ENCODE measurements around the gene GLIS2.
"Not testable (repeated sequence)": the region's sequence is repeated elsewhere in the genome, so short reads cannot be mapped to it uniquely, and the experiment has no call there.

The GLIS2 gene

DNA sequence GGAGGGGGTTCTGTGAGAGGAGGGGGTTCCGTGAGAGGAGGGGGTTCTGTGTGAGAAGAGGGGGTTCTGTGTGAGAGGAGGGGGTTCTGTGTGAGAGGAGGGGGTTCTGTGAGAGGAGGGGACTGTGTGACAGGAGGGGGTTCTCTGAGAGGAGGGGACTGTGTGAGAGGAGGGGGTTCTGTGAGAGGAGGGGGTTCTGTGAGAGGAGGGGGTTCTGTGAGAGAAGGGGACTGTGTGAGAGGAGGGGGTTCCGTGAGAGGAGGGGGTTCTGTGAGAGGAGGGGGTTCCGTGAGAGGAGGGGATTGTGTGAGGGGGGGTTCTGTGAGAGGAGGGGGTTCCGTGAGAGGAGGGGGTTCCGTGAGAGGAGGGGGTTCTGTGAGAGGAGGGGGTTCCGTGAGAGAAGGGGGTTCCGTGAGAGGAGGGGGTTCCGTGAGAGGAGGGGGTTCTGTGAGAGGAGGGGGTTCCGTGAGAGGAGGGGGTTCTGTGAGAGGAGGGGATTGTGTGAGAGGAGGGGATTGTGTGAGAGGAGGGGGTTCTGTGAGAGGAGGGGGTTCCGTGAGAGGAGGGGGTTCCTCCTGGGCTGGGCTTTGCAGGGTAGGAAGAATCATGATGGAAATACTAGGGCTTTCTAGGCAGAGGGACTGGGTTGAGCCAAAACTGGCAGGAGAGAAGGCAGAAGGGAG lies 28.6 kb downstream of the GLIS2 start:
- not testable (repeated sequence) for H3K27me3 ChIP-seq (ENCODE audit: control insufficient read depth, insufficient read depth, low read length); H3K4me1 ChIP-seq (ENCODE audit: control insufficient read depth, insufficient read depth, low read length); H3K4me3 ChIP-seq (ENCODE audit: low read depth, low read length); H3K9ac ChIP-seq (ENCODE audit: low read depth, low read length); H3K9me3 ChIP-seq (ENCODE audit: control insufficient read depth, insufficient read depth, low read length)
- H3K36me3 ChIP-seq (ENCODE audit: control insufficient read depth, insufficient read depth, low read length), result peaks cover 22% of the 10 kb centered on the region

DNA sequence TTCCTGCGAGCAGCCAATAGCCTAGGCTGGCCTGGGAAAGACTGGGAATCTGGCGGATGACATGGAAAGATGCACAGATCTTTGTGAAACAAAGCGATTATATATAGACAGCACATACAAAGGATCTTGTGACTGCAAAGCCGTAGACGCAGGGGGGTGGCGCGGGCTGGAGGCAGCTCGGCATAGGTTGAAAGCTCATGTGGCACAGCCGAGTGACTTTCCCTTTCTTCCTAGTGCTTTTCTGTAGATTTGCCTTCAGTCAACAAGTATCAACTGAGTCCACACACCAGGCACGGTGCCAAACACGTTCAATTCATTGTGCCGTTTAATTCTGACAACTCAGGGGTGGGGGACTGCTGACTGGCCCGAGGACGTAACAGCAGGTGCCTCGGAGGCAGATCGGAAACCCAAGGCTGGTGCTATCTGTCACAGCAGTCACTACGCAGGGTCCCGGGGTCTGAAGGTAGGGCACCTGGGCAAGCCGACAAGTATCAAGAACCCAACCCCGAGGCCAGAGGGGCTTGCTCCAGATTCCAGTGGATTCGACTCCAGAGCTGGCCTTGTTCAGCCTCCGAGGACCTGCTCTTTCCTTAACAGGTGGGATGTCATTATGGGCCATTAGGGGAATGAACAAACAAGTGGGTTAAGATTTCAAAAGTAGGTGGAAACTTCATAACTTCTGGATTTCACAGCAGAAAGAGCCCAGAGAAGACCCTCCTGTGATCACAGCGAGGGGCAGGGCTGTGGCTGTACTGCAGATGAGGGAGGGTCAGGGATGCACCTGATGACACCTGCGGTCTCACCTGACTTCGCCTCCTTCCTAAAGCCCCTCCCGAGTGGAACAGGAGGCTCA lies 29.3 kb downstream of the GLIS2 start:
- H3K36me3 ChIP-seq (ENCODE audit: control insufficient read depth, insufficient read depth, low read length), result peaks cover 22% of the 10 kb centered on the region
- no peak overlapping the region for H3K4me3 ChIP-seq (ENCODE audit: low read depth, low read length)
- H3K9me3 ChIP-seq (ENCODE audit: control insufficient read depth, insufficient read depth, low read length), result no peaks in the 10 kb centered on the region
- no peak overlapping the region for H3K9ac ChIP-seq (ENCODE audit: low read depth, low read length)
- H3K4me1 ChIP-seq (ENCODE audit: control insufficient read depth, insufficient read depth, low read length), result no peaks in the 10 kb centered on the region
- H3K27me3 ChIP-seq (ENCODE audit: control insufficient read depth, insufficient read depth, low read length), result no peaks in the 10 kb centered on the region

- H3K36me3 ChIP-seq (ENCODE audit: control insufficient read depth, insufficient read depth, low read length), result peaks cover 19% of the 10 kb centered on the region
- no peak overlapping the region for H3K4me3 ChIP-seq (ENCODE audit: low read depth, low read length)
- no peaks in the 10 kb centered on the region for H3K9me3 ChIP-seq (ENCODE audit: control insufficient read depth, insufficient read depth, low read length)
- no peaks in the 10 kb centered on the region for H3K4me1 ChIP-seq (ENCODE audit: control insufficient read depth, insufficient read depth, low read length)
- no peaks in the 10 kb centered on the region for H3K27me3 ChIP-seq (ENCODE audit: control insufficient read depth, insufficient read depth, low read length)
- no peak overlapping the region for H3K9ac ChIP-seq (ENCODE audit: low read depth, low read length)
Measured at GRCh38 chr16:4345836-4346781, 30.2 kb downstream of the GLIS2 start.

DNA sequence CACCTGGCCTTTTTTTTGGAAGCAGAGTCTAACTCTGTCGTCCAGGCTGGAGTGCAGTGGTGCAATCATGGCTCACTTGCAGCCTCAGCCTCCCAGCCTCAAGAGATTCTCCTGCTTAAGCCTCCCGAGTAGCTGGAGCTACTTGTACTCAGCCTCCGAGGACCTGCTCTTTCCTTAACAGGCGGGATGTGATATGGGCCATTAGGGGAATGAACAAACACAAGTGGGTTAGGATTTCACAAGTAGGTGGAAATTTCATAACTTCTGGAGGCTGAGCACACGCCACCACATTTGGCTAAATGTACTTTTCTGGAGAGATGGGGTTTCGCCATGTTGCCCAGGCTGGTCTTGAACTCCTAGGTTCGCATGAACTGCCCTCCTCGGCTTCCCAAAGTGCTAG lies 31.1 kb downstream of the GLIS2 start:
- Histone ChIP-seq H3K4me1 (ENCODE audit: control insufficient read depth, insufficient read depth, low read length) (no peaks in the 10 kb centered on the region), H3K27me3 (ENCODE audit: control insufficient read depth, insufficient read depth, low read length) (no peaks in the 10 kb centered on the region), H3K9ac (ENCODE audit: low read depth, low read length) (no peak overlapping the region), H3K9me3 (ENCODE audit: control insufficient read depth, insufficient read depth, low read length) (no peaks in the 10 kb centered on the region), H3K4me3 (ENCODE audit: low read depth, low read length) (no peak overlapping the region), H3K36me3 (ENCODE audit: control insufficient read depth, insufficient read depth, low read length) (peaks cover 14% of the 10 kb centered on the region)

GRCh38 chr16:4347765-4348509 lies 32.1 kb downstream of the GLIS2 start:
- Histone ChIP-seq H3K4me1 (ENCODE audit: control insufficient read depth, insufficient read depth, low read length) (no peaks in the 10 kb centered on the region), H3K4me3 (ENCODE audit: low read depth, low read length) (no peak overlapping the region), H3K9ac (ENCODE audit: low read depth, low read length) (no peak overlapping the region), H3K36me3 (ENCODE audit: control insufficient read depth, insufficient read depth, low read length) (peaks cover 14% of the 10 kb centered on the region), H3K27me3 (ENCODE audit: control insufficient read depth, insufficient read depth, low read length) (no peaks in the 10 kb centered on the region), H3K9me3 (ENCODE audit: control insufficient read depth, insufficient read depth, low read length) (no peaks in the 10 kb centered on the region)

DNA sequence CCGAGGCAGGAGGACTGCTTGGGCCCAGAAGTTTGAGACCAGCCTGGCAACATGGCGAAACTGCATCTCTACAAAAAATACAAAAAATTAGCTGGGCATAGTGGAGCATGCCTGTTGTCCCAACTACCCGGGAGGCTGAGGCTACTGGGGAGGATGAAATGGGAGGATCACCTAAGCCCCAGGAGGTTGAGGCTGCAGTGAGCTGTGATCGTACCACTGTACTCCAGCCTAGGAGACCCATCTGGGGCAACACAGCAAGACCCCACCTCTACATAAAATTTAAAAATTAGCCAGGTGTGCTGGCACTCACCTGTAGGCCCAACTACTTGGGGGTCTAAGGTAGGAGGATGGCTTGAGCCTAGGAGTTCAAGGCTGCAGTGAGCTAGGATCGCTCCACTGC lies 33.5 kb downstream of the GLIS2 start:
- H3K36me3 ChIP-seq (ENCODE audit: control insufficient read depth, insufficient read depth, low read length), result peaks cover 14% of the 10 kb centered on the region
- H3K4me1 ChIP-seq (ENCODE audit: control insufficient read depth, insufficient read depth, low read length), result no peaks in the 10 kb centered on the region
- no peaks in the 10 kb centered on the region for H3K27me3 ChIP-seq (ENCODE audit: control insufficient read depth, insufficient read depth, low read length)
- no peak overlapping the region for H3K4me3 ChIP-seq (ENCODE audit: low read depth, low read length)
- H3K9ac ChIP-seq (ENCODE audit: low read depth, low read length), result no peak overlapping the region
- H3K9me3 ChIP-seq (ENCODE audit: control insufficient read depth, insufficient read depth, low read length), result no peaks in the 10 kb centered on the region

DNA sequence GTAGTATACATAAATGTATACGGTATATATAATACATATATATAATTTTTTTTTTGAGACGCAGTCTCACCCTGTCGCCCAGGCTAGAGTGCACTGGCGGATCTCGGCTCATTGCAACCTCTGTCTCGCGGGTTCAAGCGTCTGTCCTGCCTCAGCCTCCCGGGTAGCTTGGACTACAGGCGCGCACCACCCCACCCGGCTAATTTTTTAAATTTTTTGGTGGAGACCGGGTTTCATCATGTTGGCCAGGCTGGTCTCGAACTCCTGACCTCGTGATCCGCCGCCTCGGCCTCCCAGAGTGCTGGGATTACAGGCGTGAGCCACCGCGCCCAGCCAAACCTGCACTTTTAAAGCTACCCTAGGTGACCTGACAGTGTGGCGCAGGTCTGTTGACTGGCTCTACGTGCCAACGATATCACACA lies 34.5 kb downstream of the GLIS2 start:
- H3K36me3 ChIP-seq (ENCODE audit: control insufficient read depth, insufficient read depth, low read length), result peaks cover 11% of the 10 kb centered on the region
- H3K9me3 ChIP-seq (ENCODE audit: control insufficient read depth, insufficient read depth, low read length), result no peaks in the 10 kb centered on the region
- H3K9ac ChIP-seq (ENCODE audit: low read depth, low read length), result peak overlapping the region; percentile 94
- H3K4me3 ChIP-seq (ENCODE audit: low read depth, low read length), result peak overlapping the region; percentile 100
- H3K27me3 ChIP-seq (ENCODE audit: control insufficient read depth, insufficient read depth, low read length), result no peaks in the 10 kb centered on the region
- H3K4me1 ChIP-seq (ENCODE audit: control insufficient read depth, insufficient read depth, low read length), result no peaks in the 10 kb centered on the region

GRCh38 chr16:4350787-4351659 lies 35.2 kb downstream of the GLIS2 start, which contains the start of gene PAM16:
TSS of gene PAM16 (minus strand) at chr16:4351321. CDS start at chr16:4351234, 87 bp downstream.
- no peaks in the 10 kb centered on the region for H3K4me1 ChIP-seq (ENCODE audit: control insufficient read depth, insufficient read depth, low read length)
- no peaks in the 10 kb centered on the region for H3K27me3 ChIP-seq (ENCODE audit: control insufficient read depth, insufficient read depth, low read length)
- no peaks in the 10 kb centered on the region for H3K9me3 ChIP-seq (ENCODE audit: control insufficient read depth, insufficient read depth, low read length)
- H3K36me3 ChIP-seq (ENCODE audit: control insufficient read depth, insufficient read depth, low read length), result peaks cover 10% of the 10 kb centered on the region
- peak within 1 kb of the TSS; percentile 94 for H3K9ac ChIP-seq (ENCODE audit: low read depth, low read length)
- peak within 1 kb of the TSS; percentile 100 for H3K4me3 ChIP-seq (ENCODE audit: low read depth, low read length)

DNA sequence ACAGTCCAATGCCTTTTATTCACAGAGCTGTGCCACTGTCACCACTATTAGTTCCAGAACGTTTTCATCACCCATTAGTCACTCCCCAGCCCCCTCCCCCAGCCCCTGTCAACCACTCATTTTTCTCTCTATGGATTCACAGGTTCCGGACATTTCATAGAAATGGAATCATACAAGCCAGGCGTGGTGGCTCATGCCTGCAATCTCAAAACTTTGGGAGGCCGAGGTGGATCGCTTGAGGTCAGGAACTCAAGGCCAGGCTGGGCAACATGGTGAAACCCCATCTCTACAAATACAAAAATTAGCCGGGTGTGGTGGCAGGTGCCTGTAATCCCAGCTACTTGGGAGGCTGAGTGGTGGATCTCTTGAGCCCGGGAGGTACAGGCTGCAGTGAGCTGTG lies 36.0 kb downstream of the GLIS2 start:
- H3K36me3 ChIP-seq (ENCODE audit: control insufficient read depth, insufficient read depth, low read length), result peaks cover 10% of the 10 kb centered on the region
- H3K4me1 ChIP-seq (ENCODE audit: control insufficient read depth, insufficient read depth, low read length), result no peaks in the 10 kb centered on the region
- no peak overlapping the region for H3K9ac ChIP-seq (ENCODE audit: low read depth, low read length)
- no peaks in the 10 kb centered on the region for H3K27me3 ChIP-seq (ENCODE audit: control insufficient read depth, insufficient read depth, low read length)
- H3K9me3 ChIP-seq (ENCODE audit: control insufficient read depth, insufficient read depth, low read length), result no peaks in the 10 kb centered on the region
- no peak overlapping the region for H3K4me3 ChIP-seq (ENCODE audit: low read depth, low read length)

- Histone ChIP-seq H3K36me3 (ENCODE audit: control insufficient read depth, insufficient read depth, low read length) (peaks cover 10% of the 10 kb centered on the region), H3K9ac (ENCODE audit: low read depth, low read length) (no peak overlapping the region), H3K9me3 (ENCODE audit: control insufficient read depth, insufficient read depth, low read length) (no peaks in the 10 kb centered on the region), H3K4me1 (ENCODE audit: control insufficient read depth, insufficient read depth, low read length) (no peaks in the 10 kb centered on the region), H3K4me3 (ENCODE audit: low read depth, low read length) (no peak overlapping the region), H3K27me3 (ENCODE audit: control insufficient read depth, insufficient read depth, low read length) (no peaks in the 10 kb centered on the region)
Measured at GRCh38 chr16:4352843-4353242, 37.0 kb downstream of the GLIS2 start.

Measured in iPS-15b (cell line).